GM19397 (cell line): ENCODE results near the gene IGFBP1.

Experiments
- ATAC-seq: cut with Tn5 transposase; IDR thresholded peaks from one replicate; pipeline ENCODE4 v1.9.1; 2021; ENCODE audit warnings: mild to moderate bottlenecking, moderate library complexity; ENCODE audit not compliant: unreplicated experiment

Gene IGFBP1

DNA sequence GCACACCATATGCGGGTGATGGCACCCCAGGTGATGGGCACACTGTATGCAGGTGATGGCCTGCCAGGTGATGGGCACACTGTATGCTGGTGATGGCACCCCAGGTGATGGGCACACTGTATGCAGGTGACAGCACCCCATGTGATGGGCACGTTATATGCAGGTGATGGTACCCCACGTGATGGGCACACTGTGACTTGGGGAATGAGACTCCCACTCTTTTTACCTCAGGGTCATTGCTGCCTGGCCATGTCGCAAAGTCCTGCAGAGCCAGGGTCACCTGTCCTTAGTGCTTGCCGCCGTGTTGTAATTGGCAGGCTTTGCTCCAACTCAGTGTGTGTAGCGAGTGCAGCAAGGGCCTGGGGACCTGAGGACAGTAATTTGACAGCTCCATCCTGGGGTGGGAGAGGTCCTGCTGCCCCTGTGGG, 7.8 kb upstream of the IGFBP1 start:
- ATAC-seq: no peak

DNA sequence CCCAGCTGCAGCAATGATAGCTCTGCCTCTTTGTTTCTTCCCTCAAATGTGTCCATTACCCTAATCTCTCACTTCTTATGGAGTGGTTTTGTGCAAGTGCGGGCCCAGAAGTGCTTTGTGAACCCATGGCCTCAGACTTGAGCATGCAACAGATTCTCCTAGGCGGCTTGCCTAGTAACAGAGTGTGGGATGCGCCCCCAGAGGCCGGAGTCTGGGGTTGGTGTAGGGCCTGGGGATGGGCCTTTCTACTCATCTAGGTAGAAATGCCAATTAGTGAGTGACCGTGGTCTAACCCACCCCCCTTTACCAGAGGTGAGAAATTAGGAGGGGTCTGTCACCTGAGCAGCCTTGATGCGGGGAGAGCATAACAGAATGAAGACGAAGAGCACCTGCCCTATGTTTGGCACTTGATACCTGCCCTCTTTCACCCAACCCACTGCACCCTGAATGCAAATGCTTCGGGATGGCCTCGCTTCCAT, 7.0 kb upstream of the IGFBP1 start:
- no peak for ATAC-seq

DNA sequence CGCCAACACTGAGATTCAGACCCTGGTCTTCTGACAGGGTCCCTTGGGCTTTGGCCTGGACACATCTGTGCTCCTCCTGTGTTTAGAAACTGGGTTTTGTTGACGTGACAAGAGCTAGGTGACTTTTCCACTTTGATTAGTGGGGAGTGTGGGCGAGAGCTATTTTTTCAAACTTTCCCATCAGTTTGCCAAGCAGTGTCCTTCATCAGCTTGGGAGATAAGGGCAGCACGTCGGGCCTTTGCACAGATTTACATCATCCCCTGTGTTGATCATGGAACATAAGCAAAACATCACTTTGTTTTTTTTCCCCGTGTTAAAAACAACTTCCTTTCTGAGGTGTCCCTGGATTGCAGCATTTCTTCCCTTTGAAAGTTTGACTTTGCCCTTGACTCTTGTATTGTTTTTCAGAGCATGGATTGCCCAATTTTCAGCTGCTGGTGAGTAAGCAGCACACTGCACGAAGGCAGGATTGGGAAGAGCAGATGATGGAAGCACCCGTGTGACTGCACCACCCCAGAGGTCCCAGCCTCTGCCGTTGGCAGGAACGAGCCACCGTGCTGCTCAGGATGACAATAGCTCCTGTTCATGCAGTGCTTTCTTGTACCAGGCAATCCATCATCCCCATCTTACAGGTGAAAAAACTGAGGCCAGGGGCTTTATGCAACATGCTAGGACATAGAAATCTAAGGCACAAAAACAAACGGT, 6.4 kb upstream of the IGFBP1 start:
- ATAC-seq: no peak

DNA sequence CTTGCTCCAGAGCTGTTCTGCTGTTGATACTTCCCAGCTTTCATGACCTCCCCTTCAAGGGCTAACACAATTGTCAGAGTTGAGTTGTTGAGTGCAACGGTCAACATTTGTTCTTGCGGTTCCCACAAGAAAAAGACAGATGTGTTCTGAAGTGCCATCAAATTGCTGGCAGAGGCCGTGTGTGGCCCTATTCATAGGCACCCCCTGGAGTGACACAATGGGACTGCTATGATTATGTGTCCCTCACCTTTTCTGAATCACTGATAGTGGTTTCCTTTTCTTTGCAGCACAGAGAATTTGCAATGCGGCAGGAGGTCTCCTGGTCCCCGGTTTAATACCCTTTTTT, 5.8 kb upstream of the IGFBP1 start:
- no peak for ATAC-seq

DNA sequence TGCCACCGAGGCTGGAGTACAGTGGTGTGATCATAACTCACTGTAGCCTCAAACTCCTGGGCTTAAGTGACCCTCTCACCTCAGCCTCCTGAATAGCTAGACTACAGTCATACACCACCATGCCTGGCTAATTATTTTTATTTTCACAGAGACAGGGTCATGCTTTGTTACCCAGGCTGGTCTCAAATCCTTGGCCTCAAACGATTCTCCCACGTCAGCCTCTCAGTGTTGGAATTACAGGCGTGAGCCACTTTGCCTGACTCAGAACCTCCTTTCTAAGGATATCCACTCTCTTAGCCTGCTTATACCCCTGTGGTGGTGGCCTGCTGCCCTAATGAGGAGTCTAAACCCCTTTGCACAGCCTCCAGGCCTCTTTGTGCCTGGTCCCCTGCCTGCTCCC, 4.2 kb upstream of the IGFBP1 start:
- ATAC-seq: no peak

DNA sequence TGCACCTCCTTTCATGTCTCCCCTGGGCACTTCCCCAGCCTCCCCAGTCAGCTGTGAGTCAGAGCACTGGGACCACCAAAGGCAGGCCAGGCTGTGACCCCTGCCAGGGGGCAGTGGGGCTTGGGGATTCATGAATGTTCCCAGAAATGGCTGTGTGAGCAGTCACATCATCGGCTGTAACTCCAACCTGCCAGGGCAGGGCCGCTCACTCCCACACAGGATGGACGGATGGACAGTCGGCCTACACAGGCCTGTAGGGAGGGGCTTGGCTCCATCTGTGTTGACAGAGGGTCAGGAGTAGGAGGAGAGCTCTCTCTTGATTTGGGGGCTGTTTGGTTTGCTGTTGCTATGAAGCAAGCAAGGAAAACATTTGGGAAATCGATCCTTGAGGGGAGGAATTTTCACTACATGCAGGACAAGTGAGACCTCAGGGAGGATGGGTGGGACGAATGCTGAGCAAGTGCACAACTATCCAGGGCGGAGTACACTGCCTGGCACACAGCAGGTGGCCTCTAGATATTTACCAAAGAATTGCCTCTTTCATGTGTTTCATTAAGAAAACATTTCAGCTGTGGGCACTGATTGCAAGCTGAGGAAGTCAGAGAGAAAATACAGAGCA, 2.9 kb upstream of the IGFBP1 start:
- no peak for ATAC-seq

DNA sequence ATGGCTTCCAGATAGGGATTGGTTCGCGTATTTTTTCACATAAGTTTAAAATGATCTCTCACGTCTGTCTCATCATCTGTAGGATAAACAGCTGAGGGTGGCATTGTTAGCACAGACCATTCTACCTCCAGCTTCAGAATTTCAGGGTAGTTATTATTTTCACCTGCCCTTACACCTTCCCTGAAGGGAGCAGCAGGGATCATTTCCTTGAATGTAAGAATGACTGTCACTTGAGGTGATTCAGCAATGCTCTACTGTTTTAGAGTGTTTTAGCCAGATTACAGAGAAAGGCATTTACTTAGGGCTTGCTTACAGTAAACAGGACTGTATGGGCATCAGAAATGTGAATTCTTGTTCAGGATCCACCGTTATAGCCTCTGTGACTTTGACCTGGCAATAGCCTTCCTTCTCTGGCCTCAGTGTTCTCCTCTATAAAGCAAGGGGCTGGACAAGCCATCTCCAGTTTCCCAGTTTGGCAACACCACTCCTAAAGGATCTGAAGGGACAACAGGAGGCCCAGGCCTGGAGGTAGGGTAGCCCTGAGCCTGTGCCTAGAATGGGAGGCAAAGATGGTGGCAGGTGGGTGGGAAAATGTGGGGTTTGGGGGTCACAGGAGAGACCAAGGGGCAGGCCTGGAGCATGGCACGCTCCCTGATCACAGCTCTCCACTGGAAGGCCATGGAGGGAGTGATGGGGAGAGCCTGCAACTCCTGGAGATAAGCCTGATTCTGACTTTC, 1.2 kb upstream of the IGFBP1 start:
- ATAC-seq: no peak

DNA sequence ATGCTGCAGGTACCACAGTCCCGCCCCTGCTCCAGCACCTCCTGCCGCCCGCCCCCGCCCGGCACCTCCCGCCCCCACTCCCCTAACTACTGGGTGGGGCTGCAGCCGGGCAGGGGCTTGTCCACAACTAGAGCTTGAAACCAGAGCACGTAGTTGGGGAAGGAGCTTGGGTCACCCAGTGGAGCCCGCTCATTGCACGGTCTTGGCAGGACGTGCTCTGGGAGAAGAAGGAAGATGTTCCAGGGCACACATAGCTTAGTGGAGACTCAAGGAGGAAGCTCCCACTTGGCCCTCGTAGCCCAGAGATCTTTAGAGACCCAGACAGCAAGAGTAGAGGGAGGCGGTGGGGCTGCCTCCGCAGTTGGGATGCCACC, 692 bp downstream of the IGFBP1 start:
- ATAC-seq: no peak

DNA sequence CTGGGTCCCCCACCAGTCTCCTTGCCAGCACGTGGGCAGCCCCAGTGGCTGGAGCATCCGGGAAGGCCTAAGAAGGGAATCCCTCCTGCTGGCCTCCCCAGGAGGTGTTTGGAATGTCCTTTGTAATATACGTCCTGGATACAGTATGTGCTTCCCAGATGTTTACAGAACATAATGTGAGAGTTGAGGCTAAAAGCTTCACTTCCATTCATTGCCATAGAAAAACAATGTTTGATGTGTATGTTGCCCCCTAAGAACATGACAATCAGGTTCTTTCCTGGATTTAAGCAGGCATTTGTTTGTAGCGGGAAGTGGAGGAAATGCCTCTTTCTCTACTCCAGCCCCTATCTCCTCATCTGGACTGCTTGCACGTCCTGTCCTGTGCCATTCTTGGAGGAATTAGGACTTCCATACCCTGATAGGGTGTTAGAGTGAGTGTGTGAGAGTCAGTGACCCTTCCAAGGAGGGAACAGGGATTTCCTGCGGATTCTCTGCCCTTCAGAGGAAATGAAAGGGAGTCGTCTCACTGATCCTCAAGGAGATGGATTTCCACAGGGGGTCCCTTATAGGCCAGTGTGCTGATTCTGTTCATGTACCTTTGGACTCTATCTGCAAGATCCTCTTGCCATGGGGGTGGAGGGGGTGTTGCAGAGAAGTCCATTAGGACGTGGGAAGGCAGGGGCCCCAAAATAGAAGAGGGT, 1.2 kb downstream of the IGFBP1 start:
- no peak for ATAC-seq

DNA sequence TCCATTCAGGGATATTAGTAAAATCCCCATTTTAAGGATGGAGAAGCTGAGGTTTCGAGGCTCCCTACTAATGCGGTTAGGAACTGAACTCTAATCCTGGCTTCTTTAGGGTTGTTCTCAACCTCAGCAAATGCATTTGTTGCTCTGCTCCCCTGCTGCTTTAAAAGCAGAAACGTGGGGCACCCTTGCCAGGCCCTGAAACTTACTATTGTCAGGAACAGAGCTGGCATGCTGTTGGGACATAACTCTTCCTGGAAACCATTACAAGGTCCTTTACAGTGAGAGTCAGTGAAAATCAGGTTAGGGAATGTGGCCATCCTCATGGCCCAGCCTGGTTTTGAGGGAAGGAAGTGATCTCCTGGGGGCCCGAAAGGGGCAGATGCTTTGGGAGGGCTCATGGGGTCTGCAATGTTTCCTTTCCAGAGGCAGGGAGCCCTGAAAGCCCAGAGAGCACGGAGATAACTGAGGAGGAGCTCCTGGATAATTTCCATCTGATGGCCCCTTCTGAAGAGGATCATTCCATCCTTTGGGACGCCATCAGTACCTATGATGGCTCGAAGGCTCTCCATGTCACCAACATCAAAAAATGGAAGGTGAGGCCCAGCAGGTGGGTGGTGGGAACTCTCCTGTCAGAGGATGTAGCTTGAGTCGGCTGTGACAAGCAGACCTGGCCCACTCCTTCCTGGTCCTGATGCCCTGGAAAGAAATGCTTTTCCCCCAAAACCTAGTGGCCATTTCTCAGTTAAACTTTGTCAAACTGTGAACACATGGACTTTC, 2.0 kb downstream of the IGFBP1 start:
- no peak for ATAC-seq

DNA sequence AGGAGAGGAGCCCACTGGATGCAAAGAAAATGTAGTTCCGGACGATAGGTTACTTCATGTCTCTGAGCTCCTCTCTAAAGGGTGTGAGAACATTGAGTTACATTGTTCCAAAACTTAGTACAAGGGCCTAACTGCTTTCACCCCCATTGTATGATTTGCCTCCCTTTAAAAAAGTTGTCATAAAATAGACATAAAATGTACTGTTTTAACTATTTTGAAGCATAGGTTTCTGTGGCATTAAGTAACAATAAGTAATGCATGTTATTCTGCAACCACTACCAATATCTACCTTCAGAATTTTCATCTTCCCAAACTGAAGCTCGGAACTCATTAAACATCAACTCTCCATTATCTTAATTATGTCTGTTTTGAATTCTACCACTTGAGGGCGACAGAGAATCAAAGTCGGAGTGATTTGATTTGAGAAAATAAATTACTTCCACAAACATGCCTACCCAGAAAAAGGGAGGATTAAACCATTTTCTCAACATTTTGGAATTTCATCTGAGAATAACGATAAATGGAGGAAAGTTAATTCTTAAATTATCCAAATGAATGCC, 2.7 kb downstream of the IGFBP1 start:
- ATAC-seq: no peak

DNA sequence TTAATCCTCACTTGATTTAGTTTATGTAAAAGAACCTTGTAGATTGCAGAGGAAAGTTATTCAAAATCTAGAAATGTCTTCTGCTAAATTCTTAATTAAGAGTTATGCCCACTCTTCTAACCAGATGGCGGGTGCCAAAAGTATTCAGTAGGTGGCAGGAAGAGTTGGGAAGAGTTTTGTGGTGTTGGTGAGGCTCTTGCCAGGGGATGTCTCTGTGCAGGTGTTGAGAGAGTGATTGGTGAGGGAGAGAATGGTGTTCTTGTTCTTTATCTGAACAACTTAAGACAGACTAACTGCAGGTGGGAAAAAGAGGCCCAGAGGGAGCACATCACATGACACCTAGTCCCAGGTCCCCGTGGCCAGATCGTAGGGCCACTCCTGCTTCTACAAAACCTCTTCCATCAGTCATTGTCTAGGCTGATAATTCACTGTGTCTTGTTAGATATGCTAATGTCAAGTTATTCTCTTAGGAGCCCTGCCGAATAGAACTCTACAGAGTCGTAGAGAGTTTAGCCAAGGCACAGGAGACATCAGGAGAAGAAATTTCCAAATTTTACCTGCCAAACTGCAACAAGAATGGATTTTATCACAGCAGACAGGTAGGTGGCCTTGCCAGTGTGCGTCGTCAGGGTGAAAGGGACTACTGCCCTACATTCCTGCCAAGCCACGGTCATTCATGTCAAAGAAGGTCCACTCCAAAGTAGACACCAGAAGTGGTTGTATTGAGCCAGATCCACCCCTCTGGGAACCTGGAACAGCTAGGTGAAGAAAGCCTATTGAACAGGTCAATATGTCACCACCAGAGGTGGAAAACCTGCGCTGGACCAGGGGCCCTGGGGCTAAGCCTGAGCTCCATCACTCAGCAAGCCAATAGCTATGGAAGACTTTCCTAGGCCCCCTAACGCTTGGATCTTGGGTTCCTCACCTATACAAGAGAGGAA, 3.4 kb downstream of the IGFBP1 start:
- no peak for ATAC-seq

DNA sequence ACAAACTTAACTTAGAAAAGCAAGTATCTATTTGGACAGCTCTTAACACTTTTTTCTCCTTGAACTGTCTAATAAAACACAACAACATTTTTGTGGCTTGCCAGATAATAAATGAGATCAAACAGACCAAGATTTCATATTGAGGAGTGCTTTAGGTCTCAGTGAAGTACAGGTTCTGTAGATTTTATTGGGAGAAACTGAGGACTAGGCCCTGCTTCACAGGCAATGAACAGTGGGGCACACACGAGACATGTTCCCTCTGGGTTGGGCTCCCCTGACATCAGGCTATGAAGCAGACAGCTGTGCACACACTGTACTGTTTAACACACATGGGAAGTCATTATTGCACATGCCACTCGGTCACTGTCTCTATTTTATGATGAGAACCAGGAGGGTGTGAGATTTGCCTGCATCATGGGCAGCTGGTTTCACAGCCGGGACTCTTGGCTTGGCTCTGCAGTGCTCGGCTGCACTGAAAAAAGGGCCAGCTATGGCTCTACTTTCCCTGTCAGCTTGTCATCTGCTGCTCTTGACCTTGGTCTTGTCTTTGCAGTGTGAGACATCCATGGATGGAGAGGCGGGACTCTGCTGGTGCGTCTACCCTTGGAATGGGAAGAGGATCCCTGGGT, 4.2 kb downstream of the IGFBP1 start:
- ATAC-seq: no peak

DNA sequence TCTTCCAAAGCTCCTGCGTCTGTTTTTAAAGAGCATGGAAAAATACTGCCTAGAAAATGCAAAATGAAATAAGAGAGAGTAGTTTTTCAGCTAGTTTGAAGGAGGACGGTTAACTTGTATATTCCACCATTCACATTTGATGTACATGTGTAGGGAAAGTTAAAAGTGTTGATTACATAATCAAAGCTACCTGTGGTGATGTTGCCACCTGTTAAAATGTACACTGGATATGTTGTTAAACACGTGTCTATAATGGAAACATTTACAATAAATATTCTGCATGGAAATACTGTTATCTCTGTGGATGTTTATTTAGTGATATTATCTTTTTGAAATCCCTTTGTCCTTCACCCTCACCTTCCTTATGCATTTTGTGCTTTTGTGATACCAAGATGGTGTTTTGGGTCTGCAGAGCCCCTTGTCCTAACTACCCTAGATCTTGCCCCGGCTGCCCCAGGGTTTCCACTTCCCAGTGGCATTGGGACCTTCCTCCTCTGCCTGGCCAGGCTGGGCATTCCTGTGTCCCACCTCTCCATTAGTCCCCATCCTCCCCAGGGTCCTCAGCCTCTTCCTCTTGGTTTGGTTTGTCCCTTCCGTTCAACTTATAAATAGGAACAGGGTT, 5.2 kb downstream of the IGFBP1 start:
- no peak for ATAC-seq

DNA sequence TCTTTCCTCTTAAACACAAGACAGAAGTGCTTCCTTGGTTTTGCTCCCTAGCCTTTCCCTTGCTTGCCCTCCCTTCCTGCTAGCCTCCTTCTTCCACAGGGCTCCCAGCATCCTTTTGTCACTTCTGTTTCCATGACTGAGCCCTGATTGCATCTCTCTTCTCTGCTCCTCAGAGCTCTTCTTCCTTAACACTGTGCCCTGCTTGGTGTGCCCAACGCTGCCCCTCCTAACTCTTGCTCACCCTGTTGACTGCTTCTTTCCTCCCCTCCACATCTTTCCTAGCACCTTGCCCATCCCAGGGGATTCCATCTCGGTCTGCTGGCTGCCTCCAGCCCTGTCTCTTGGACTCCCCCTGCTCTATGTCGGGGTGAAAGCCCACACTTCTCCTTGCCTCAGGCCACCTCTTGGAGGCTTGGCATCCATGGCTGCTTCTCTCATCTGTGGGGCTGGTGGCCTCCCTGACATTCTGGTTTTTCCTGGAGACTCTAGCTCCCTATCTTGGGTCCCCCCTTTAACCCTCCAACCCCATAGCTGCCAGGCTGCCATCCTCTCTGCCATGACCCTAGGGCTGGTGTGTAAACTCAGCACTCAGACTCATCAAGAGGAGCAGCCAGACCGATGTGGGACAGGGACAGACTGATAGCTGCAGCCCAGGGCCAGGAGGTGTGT, 5.8 kb downstream of the IGFBP1 start:
- ATAC-seq: no peak

DNA sequence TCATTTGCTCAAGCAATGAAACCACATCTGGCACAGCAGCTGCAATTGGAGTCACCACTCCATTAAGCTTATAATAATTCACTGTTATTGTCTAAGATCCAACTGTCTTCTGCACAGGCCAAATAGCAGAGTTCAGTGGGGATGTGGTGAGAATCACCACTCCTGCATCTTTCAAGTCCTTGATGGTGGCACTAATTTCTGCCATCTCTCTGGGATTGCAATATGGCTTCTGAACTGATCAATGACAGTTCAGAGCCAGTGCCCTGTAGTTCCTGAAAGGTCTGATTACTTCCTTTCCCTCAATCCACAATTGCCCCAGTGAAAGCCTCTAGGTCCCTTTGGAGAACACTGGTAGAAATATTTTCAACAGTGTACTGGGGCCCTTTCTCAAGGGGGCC, 6.4 kb downstream of the IGFBP1 start:
- ATAC-seq: no peak

DNA sequence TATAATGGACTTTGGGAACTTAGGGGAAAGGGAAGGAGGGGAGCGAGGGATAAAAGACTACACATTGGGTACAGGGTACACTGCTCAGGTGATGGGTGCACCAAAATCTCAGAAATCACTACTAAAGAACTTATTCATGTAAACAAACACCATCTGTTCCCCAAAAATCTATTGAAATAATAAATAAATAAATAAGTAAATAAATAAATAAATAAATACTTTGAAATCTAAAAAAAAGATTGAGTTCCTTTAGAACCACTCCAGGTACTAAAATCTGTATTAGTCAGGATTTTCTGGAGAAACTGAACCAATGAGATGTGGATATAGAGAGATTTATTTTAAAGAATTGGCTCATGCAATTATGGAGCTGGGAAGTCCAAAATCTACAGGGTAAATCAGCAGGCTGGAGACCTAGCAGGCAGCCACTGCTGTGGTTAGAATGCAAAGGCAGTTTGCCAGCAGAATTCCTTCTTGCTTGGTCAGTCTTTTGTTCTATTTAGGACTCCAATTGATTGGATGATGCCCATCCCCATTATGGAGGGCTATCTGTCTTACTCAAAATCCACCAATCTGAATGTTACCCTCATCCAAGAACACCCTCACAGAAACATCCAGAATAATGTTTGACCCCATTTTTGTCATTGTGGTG, 8.9 kb downstream of the IGFBP1 start:
- ATAC-seq: no peak

DNA sequence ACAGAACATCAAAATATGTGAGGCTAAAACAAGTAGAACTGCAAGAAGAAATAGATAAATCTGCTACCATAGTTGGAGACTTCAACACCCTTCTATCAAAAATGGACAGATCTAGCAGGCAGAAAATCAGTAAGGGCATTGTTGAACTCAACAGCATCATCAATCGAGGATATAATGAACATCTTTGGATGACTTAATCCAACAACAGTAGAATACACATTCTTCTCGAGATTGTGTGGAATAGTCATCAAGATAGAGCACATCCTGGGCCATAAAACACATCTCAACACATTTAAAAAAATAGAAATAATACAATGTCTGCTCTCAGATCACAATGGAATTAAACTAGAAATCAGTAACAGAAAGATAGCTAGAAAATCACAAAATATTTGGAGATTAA, 9.9 kb downstream of the IGFBP1 start:
- no peak for ATAC-seq
